Spleen (tissue), 13 donors: Measurements from ENCODE around the gene EIF2B5. TPM values are rescaled to one million over a fixed set of nuclear protein-coding genes. Genes with fewer than 3 reads are reported as not detected.

Experiments
- DNase-seq: peaks from one replicate; pipeline ENCODE4 v3.0.0-alpha.2; 2020
- H3K27ac ChIP-seq, 8 donors: fragments of 200-600 bp; sonication (generic) in 7 of 8; 1 replicate in 4 of 8; 2 replicates in 4 of 8; pipeline versions ENCODE4 v1.5.0 to v1.8.0; 2016 to 2021; ENCODE audit warnings: inconsistent platforms in 4 of 8, mild to moderate bottlenecking in 4 of 8, moderate library complexity in 1 of 8
- H3K27me3 ChIP-seq, 7 donors: fragments of 200-600 bp; sonication (generic) in 6 of 7; replicated peaks in 1 of 7; 1 replicate in 4 of 7; 2 replicates in 3 of 7; pipeline versions ENCODE4 v1.5.0 to v1.8.0; 2016 to 2021; ENCODE audit warnings: inconsistent platforms in 3 of 7, mild to moderate bottlenecking in 1 of 7
- H3K36me3 ChIP-seq, 6 donors: fragments of 200-600 bp; sonication (generic) in 5 of 6; 1 replicate in 4 of 6; 2 replicates in 2 of 6; pipeline versions ENCODE4 v1.5.0 to v1.8.0; 2016 to 2021; ENCODE audit warnings: inconsistent platforms in 2 of 6
- H3K4me1 ChIP-seq, 6 donors: fragments of 200-600 bp; sonication (generic) in 5 of 6; 1 replicate in 3 of 6; 2 replicates in 3 of 6; pipeline versions ENCODE4 v1.5.0 to v1.8.0; 2016 to 2021; ENCODE audit warnings: inconsistent platforms in 3 of 6
- H3K4me3 ChIP-seq, 8 donors: fragments of 200-600 bp; sonication (generic) in 7 of 8; 1 replicate in 4 of 8; 2 replicates in 4 of 8; pipeline versions ENCODE4 v1.5.0 to v1.8.0; 2016 to 2021; ENCODE audit warnings: inconsistent platforms in 4 of 8, mild to moderate bottlenecking in 4 of 8, moderate library complexity in 2 of 8
- H3K9me3 ChIP-seq, 8 donors: fragments of 200-600 bp; sonication (generic) in 7 of 8; 1 replicate in 4 of 8; 2 replicates in 4 of 8; pipeline versions ENCODE4 v1.5.0 to v1.8.0; 2016 to 2021; ENCODE audit warnings: inconsistent platforms in 4 of 8
- POLR2A ChIP-seq, 3 donors: fragments of 450-650 bp; IDR thresholded peaks; one replicate each; pipeline ENCODE4 v1.5.1; 2017; ENCODE audit warnings: antibody characterized with exemption in 3 of 3, mild to moderate bottlenecking in 1 of 3
- POLR2AphosphoS5 ChIP-seq, 3 donors: sonication (generic); formaldehyde crosslinking; IDR thresholded peaks; one replicate each; pipeline ENCODE4 v1.5.1; 2017; ENCODE audit warnings: antibody characterized with exemption in 3 of 3
- WGBS, 5 donors: extraction: QIAGEN DNeasy Blood & Tissue Kit in 3 of 5; methylation state at CpG; one replicate each; pipeline versions ENCODE4 v1.1.5 to v1.1.7; 2013 to 2018; 5-methylcytosine and 5-hydroxymethylcytosine counted together
- intact Hi-C: fragments of 100-400 bp; cut with DNase I; formaldehyde crosslinking; loops from one replicate; pipeline ENCODE4 v1.15.0; 2023; ENCODE audit warnings: low total_unique reads
- long read RNA-seq, 2 donors: transcript quantifications; one replicate each; lab custom pipeline, GENCODE V29; 2026
- polyA plus RNA-seq, 3 donors: library from polyadenylated mRNA; stranded (reverse); fragments of 200-250 nt; gene quantifications; one replicate each; pipeline ENCODE4 v1.2.1, GENCODE V29; 2013
- total RNA-seq, 7 donors: library from RNA; depleted of rRNA in 3 of 7; stranded (reverse); fragments of >200 nt in 3 of 7; fragmentation: NEBNext Ultra II Directional in 4 of 7; extraction: Animal tissue kit (Norgen Biotek cat#: 25700) in 4 of 7; gene quantifications; one replicate each; pipeline versions ENCODE4 v1.1.0 to v1.2.1, GENCODE V29; 2016 to 2021
- TF ChIP-seq, protein P1 (sequence below), 11 experiments: fragments of 200-600 bp in 7 of 11; fragments of 450-650 bp in 4 of 11; sonication (generic) in 4 of 11; IDR thresholded peaks in 8 of 11; conservative IDR thresholded peaks in 3 of 11; 1 replicate in 7 of 11; 2 replicates in 4 of 11; pipeline versions ENCODE4 v1.4.0 to v1.8.0; 2016 to 2021; ENCODE audit warnings: antibody characterized with exemption in 11 of 11, inconsistent platforms in 4 of 11, mild to moderate bottlenecking in 1 of 11
- donor health status: healthy with polysubstance abuse.
- donor health status: DM: no; HTN: no; CAD: no; lungs with moderate emphysema.
- donor health status: DM: no; HTN: no; CAD: no.
- donor health status: Bipolar disorder and iron deficiency.
- donor health status: healthy.
- donor health status: DM: no; HTN: no; CAD: no.
- donor health status: DM: yes; HTN: yes; CAD: no.

The EIF2B5 gene
- 10 to 100 TPM; 40.4 to 50.7 (median 46.3) TPM for total RNA-seq
- 10 to 100 TPM; 40.4 to 55.7 (median 52.8) TPM for polyA plus RNA-seq
- long read RNA-seq, donor 1, transcript EIF2B5-202 (2 exons, 585 nt): major isoform, 5 of 19 reads
- long read RNA-seq, donor 1, partial matches to known transcripts: 10 of 19 reads
- long read RNA-seq, donor 1, other reads (novel, unspliced or antisense): 0 of 19 reads
- long read RNA-seq, donor 2, partial matches to known transcripts: 0 of 3 reads
- long read RNA-seq, donor 2, other reads (novel, unspliced or antisense): 0 of 3 reads

DNA sequence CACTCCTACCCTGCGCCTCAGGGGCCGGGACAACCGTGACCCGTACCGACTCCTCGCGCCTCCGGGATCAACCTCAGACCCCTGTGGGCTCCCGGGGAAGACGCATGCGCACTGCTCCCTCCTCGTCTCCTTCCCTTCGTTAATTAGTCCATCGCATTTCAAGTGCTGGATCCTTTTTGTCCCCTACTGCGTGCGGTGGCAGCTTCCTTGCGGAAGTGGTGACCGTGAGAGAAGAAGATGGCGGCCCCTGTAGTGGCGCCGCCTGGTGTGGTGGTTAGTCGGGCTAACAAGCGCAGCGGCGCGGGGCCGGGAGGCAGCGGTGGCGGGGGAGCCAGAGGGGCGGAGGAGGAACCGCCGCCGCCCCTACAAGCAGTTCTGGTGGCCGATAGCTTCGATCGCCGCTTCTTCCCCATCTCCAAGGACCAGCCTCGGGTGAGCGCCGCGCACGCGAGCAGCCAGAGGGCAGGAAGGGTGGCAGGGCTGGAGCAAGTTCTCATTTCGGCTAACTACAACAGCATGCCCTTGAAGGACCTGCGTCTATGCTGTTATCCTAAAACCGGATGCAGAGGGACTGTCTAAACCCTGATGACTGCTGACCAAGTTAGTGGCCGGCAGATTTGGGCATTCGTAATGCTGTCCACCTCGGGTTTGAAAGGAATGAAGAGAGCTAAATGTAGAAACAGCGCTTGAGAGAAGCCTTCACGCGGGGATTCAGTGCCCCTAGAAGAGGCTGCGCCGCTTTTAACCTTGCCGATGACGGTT, at the start of gene EIF2B5:
EIF2B5 (plus strand) TSS at position 210 of the 762 bp plus-strand sequence; CDS start at position 238, 28 bp downstream.
- Histone ChIP-seq H3K9me3 (no peaks in the 10 kb centered on the region), H3K27ac (peak within 1 kb of the TSS; percentile 80 to 96 (median 92)), H3K4me3 (peak within 1 kb of the TSS; percentile 64 to 99 (median 94)), H3K27me3 (no peaks in the 10 kb centered on the region), H3K4me1 (peaks cover 15 to 41% (median 28%) of the 10 kb centered on the region in 6 donors), H3K36me3 (peaks cover 0 to 35% (median 24%) of the 10 kb centered on the region in 6 donors)
- 0 to 1% (median 1%) methylated on average over 42 to 56 of the region's 56 CpGs for WGBS, 5 donors
- intact Hi-C loops: no loop called here
- DNase-seq: peak; percentile 96
- TF ChIP-seq POLR2A (IDR thresholded peaks at IDR 0.05): peak in 2 of 3 donors; percentile 47 to 49
- TF ChIP-seq, protein P1, sequence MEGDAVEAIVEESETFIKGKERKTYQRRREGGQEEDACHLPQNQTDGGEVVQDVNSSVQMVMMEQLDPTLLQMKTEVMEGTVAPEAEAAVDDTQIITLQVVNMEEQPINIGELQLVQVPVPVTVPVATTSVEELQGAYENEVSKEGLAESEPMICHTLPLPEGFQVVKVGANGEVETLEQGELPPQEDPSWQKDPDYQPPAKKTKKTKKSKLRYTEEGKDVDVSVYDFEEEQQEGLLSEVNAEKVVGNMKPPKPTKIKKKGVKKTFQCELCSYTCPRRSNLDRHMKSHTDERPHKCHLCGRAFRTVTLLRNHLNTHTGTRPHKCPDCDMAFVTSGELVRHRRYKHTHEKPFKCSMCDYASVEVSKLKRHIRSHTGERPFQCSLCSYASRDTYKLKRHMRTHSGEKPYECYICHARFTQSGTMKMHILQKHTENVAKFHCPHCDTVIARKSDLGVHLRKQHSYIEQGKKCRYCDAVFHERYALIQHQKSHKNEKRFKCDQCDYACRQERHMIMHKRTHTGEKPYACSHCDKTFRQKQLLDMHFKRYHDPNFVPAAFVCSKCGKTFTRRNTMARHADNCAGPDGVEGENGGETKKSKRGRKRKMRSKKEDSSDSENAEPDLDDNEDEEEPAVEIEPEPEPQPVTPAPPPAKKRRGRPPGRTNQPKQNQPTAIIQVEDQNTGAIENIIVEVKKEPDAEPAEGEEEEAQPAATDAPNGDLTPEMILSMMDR (IDR thresholded peaks at IDR 0.05 in 8 of 11, conservative IDR thresholded peaks at IDR 0.05 in 3 of 11): peak; percentile 11 to 48 (median 35)
- TF ChIP-seq POLR2AphosphoS5 (IDR thresholded peaks at IDR 0.05): peak; percentile 92 to 97 (median 95)

DNA sequence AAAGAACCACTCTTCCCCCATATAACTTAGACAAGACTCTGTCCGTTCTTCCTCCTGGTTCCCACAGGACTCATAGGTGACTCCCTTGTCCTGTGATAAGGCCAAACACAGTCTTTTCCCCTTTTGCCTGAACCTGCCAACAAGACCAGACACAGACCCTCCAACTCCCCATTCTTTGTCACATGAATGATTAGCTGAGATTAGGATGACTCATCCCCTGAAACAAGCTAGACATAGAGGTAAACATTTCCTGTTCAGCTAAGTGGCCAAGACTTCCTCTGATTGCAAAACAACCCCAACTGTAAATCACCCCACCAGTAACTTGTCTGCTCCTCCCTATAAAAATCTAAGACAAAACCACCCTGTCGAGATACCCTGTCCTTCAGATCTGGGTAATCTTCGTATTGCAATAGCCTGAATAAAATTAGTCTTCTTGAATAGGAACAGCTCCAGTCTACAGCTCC, 49.7 kb upstream of the EIF2B5 start:
- no peak overlapping the region for H3K27ac ChIP-seq
- no peak for DNase-seq
- no peaks in the 10 kb centered on the region for H3K27me3 ChIP-seq
- peaks cover 0 to 10% (median 0%) of the 10 kb centered on the region in 8 donors for H3K9me3 ChIP-seq
- no peaks in the 10 kb centered on the region for H3K36me3 ChIP-seq
- TF ChIP-seq, protein P1 (IDR thresholded peaks at IDR 0.05 in 8 of 11, conservative IDR thresholded peaks at IDR 0.05 in 3 of 11): no peak
- TF ChIP-seq POLR2AphosphoS5 (IDR thresholded peaks at IDR 0.05): no peak
- no peak for TF ChIP-seq POLR2A (IDR thresholded peaks at IDR 0.05)
- intact Hi-C loops: no loop called here
- H3K4me3 ChIP-seq: no peak overlapping the region
- no peaks in the 10 kb centered on the region for H3K4me1 ChIP-seq
- WGBS, 5 donors: 43 to 55% (median 47%) methylated on average over 3 of the region's 3 CpGs

DNA sequence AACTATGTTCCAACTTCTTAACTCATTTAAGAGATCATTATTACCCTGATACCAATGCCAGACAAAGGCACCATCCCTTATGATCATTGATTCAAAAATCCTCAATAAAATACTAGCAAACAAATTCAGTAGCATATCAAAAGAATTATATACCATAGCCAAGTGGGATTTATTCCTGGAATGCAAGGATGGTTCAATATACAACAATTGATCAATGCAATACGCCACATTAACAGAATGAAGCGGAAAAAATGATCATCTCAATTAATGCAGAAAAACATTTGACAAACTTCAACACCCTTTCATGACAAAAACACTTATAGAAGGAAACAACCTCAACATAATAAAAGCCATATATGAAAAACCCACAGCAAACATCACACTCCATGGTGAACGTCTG, 43.0 kb upstream of the EIF2B5 start:
- WGBS, 5 donors: 82 to 95% (median 94%) methylated on average over 3 of the region's 3 CpGs
- no peak overlapping the region for H3K4me3 ChIP-seq
- H3K27me3 ChIP-seq: peaks cover 0 to 6% (median 0%) of the 10 kb centered on the region in 7 donors
- no peak for DNase-seq
- no peak overlapping the region for H3K27ac ChIP-seq
- H3K4me1 ChIP-seq: no peaks in the 10 kb centered on the region
- no peaks in the 10 kb centered on the region for H3K36me3 ChIP-seq
- no peak for TF ChIP-seq POLR2AphosphoS5 (IDR thresholded peaks at IDR 0.05)
- TF ChIP-seq, protein P1 (IDR thresholded peaks at IDR 0.05 in 8 of 11, conservative IDR thresholded peaks at IDR 0.05 in 3 of 11): no peak
- no peak for TF ChIP-seq POLR2A (IDR thresholded peaks at IDR 0.05)
- H3K9me3 ChIP-seq: peaks cover 6 to 36% (median 29%) of the 10 kb centered on the region in 8 donors
- intact Hi-C loops: no loop called here
